Measurements from ENCODE around the gene NEU1. TPM values are rescaled to one million over a fixed set of nuclear protein-coding genes. Genes with fewer than 3 reads are reported as not detected.
A peak's percentile ranks its signal among the peaks of the same experiment; 100 is the strongest.
"Not testable (repeated sequence)": the region's sequence is repeated elsewhere in the genome, so short reads cannot be mapped to it uniquely, and the experiment has no call there.

Gene NEU1
- total and polyA plus RNA-seq, 2 of the 8 experiments (the other 6 are each of a cell fraction or from before 2014, with no cell fraction given) = 41.2 to 72.1 TPM

DNA sequence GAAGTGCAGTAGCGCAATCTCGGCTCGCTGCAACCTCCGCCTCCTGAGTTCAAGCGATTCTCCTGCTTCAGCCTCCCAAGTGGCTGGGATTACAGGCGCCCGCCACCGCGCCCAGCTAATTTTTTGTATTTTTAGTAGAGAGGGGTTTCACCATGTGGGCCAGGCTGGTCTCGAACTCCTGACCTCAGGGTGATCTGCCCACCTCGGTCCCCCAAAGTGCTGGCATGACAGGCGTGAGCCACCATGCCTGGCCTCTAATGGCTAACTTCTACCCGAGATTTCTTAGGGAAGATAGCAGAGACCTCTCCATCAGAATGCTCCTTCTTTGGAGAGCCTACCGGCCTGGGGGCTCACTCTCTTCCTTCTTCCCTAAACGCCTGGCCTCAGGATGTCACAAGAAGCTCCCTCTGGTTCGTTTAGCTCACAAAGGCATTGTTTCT, 1.5 kb upstream of the NEU1 start:
- not testable (repeated sequence) for H4K20me1 ChIP-seq (replicated peaks in 1 of 2; ENCODE audit: control insufficient read depth in 1 of 2, insufficient read depth in 2 of 2, low read length in 2 of 2); H3K9me3 ChIP-seq (ENCODE audit: insufficient read depth in 2 of 2, low read depth in 1 of 2, low read length in 1 of 2); H4K8ac ChIP-seq (ENCODE audit: extremely low read depth, insufficient read depth, low read length); H2AFZ ChIP-seq (ENCODE audit: low read length); DNase-seq (ENCODE audit: low read depth in 1 of 2, low spot score in 2 of 2); H3K9ac ChIP-seq (replicated peaks in 1 of 4; ENCODE audit: extremely low read depth in 1 of 4, low read depth in 3 of 4, low read length in 3 of 4); H2BK20ac ChIP-seq (ENCODE audit: low read length); H3K27ac ChIP-seq (ENCODE audit: low read depth, low read length); H2AK5ac ChIP-seq (ENCODE audit: low read depth, low read length); H4K91ac ChIP-seq (replicated peaks; ENCODE audit: insufficient read length, low read length); H3K18ac ChIP-seq (ENCODE audit: extremely low read depth, low read length); H4K5ac ChIP-seq (ENCODE audit: insufficient read length, low read depth, low read length); H2BK12ac ChIP-seq (ENCODE audit: low read depth, low read length); H3K23me2 ChIP-seq (ENCODE audit: low read depth, low read length); H3K79me2 ChIP-seq (ENCODE audit: control insufficient read depth in 1 of 2, insufficient read depth in 2 of 2, low read length in 2 of 2); H2BK15ac ChIP-seq (ENCODE audit: low read length); FAIRE-seq; H2BK5ac ChIP-seq (ENCODE audit: low read depth, low read length); H3K4ac ChIP-seq (replicated peaks; ENCODE audit: insufficient read length, low read depth, low read length); H3K56ac ChIP-seq (replicated peaks; ENCODE audit: insufficient read length, low read depth, low read length); H3K14ac ChIP-seq (ENCODE audit: insufficient read length); H3K23ac ChIP-seq (ENCODE audit: insufficient read length); H3K27me3 ChIP-seq (replicated peaks in 1 of 4; ENCODE audit: control insufficient read depth in 3 of 4, extremely low read depth in 1 of 4, insufficient read depth in 3 of 4, low read length in 3 of 4); H2BK120ac ChIP-seq (replicated peaks; ENCODE audit: low read depth, low read length); H3K79me1 ChIP-seq (ENCODE audit: low read depth, low read length)
- POLR2A ChIA-PET (ENCODE audit: partially characterized antibody) = interaction anchor here (1.0 to 6.7 kb wide), 20 partner anchors 11 to 322 kb away, joined by 3 to 71 read pairs (median 8); partner anchors contain the start of genes ATP6V1G2, DDAH2, DDX39B and DXO
- CTCF ChIA-PET (ENCODE audit: partially characterized antibody) = interaction anchor here (0.6 to 2.3 kb wide), 4 partner anchors 9 to 175 kb away, joined by 3 to 13 read pairs (median 4); no protein-coding TSS in a partner anchor
- Histone ChIP-seq H3K4me2 (ENCODE audit: insufficient read depth in 1 of 2, low read depth in 2 of 2, low read length in 2 of 2) (peak overlapping the region; percentile 76 to 89), H3K4me3 (ENCODE audit: extremely low read depth in 1 of 4, insufficient read depth in 2 of 4, low read depth in 3 of 4, low read length in 4 of 4) (peak overlapping the region; percentile 63 to 96 (median 78)), H3K36me3 (ENCODE audit: control insufficient read depth in 2 of 4, insufficient read depth in 4 of 4, low read length in 3 of 4) (peaks cover 0 to 10% (median 3%) of the 10 kb centered on the region in 4 experiments; a peak in 4 of 8 replicates), H3K4me1 (replicated peaks in 1 of 4; ENCODE audit: control insufficient read depth in 3 of 4, insufficient read depth in 4 of 4, low read length in 3 of 4) (peaks cover 0 to 12% (median 0%) of the 10 kb centered on the region in 4 experiments; a peak in 5 of 7 replicates)
- 0 out of 2 replicates have a peak, but pooled peaks have one; percentile 36 for TF ChIP-seq KDM1A (IDR thresholded peaks at IDR 0.05; ENCODE audit: borderline replicate concordance, low read length)
- 37% methylated on average over 16 of the region's 16 CpGs; no CpG with 5 or more reads in 1 of the 2 experiments for WGBS, 2 experiments (ENCODE audit: extremely low coverage in 1 of 2, insufficient coverage in 1 of 2, insufficient read length in 1 of 2, insufficient replicate concordance in 2 of 2, low coverage in 1 of 2, low lambda C conversion rate in 2 of 2, missing lambda C conversion rate in 1 of 2)
